Left renal cortex interstitium (tissue), 4 donors: ENCODE measurements around the gene IMP4. TPM values are rescaled to one million over a fixed set of nuclear protein-coding genes. Genes with fewer than 3 reads are reported as not detected.

ENCODE experiments used
- DNase-seq, 4 donors: peaks; one replicate each; pipeline ENCODE4 v3.0.0-alpha.2; 2013; ENCODE audit warnings: low read depth in 4 of 4, low spot score in 2 of 4, missing footprints in 1 of 4
- polyA plus RNA-seq, 4 donors: library from polyadenylated mRNA; unstranded; fragments of 120-200 nt; gene quantifications; one replicate each; pipeline ENCODE4 v1.2.1, GENCODE V29; 2013; ENCODE audit not compliant: insufficient read length in 4 of 4

The IMP4 gene
- polyA plus RNA-seq, 4 donors: 32.9 to 43.6 (median 39.1) TPM

DNA sequence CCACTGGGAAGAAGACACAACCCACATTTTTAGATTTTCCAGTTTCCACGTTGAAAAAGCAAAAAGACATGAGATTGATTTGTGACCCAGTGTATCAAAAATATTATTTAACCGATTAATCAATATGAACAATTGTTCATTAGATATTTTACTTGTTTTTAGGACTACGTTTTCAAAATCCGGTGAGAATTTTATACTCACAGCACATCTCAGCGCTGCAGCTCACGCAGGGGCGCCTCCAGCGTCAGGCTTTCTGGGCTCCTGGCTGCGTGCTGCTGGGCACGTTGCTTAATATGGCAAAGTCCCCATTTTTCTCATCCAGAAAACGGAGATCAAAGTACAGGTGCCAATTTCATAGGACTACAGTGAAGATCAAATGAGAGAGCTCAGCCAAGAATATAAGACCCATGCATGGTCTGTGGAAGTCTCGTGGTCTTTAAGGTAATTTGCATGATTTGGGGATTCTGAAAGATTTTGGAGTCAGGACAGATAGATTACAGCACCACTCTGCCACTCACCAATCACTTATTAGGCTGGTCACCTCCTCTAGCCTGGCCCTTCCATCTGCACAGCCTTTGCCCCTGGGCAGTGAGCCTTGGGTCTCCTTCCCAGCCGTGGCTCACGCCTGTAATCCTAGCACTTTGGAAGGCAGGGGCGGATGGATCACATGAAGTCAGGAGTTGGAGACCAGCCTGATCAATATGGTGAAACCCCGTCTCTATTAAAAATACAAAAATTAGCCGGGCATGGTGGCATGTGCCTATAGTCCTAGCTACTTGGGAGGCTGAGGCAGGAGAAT, 49.4 kb downstream of the IMP4 start:
- DNase-seq: no peak

DNA sequence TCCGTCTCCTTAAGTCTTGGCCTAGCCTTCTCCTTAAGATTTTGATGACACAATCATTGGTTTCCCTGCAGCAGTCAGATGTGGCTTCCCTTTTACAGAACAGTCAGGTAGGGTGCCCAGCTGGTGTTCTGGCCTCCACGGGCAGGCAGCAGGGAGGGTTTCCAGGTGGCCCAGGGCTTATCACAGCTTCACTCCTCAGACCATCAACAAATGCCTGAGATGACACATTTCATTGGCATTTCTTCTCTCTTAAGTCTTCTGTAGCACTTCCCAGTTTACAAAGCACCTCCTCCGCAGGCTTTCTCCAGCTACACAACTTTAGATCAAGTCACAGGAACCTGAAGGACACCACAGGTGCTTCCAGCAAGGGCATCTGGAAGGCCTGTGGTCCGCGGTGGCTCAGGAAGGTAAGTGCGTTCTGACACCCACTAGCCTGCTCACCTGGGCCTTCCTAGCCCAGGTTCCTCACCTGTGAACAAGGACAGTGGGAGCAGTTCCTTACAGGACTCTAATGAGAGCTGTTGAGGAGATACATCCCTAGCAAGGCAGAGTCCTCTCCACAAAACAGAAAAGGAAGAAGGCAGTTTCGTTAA, 50.7 kb downstream of the IMP4 start:
- no peak for DNase-seq

Other genes starting within 250 kb of the IMP4 start
- gene POTEF, start 213.7 kb upstream of the IMP4 start, polyA plus RNA-seq: under 1 TPM in 3 of 4 donors, not detected in 1; 0.10 to 0.13 (median 0.11) TPM
- gene CCDC74B, start 197.8 kb upstream of the IMP4 start, polyA plus RNA-seq: 10 to 100 TPM in 3 of 4 donors, 1 to 10 TPM in 1; 7.3 to 26.2 (median 16.5) TPM
- 10 to 100 TPM; 50.3 to 82.2 (median 62.3) TPM for gene SMPD4, start 161.3 kb upstream of the IMP4 start, polyA plus RNA-seq
- 100 to 1,000 TPM in 3 of 4 donors, 10 to 100 TPM in 1; 73.6 to 242 (median 161) TPM for gene MZT2B, start 160.6 kb upstream of the IMP4 start, polyA plus RNA-seq
- gene TUBA3E, start 144.5 kb upstream of the IMP4 start, polyA plus RNA-seq: under 1 TPM in 2 of 4 donors, not detected in 2; 0.11 to 0.26 TPM
- gene PTPN18, start 13.2 kb downstream of the IMP4 start, polyA plus RNA-seq: 10 to 100 TPM; 25.6 to 44.3 (median 31.9) TPM
- under 1 TPM; 0.08 to 0.17 (median 0.12) TPM for gene POTEI, start 166.4 kb downstream of the IMP4 start, polyA plus RNA-seq
- gene CFC1B, start 178.3 kb downstream of the IMP4 start, polyA plus RNA-seq: not detected